ENCODE data around the gene KCNQ2.

- TF ChIP-seq CTCF (IDR thresholded peaks at IDR 0.05) (no peak), POLR2A (IDR thresholded peaks at IDR 0.05) (no peak)
Measured at GRCh38 chr20:63444548-63444947, 27.9 kb downstream of the KCNQ2 start.
